H9 (cell line): Measurements from ENCODE around the gene NPAT. TPM values are rescaled to one million over a fixed set of nuclear protein-coding genes. Genes with fewer than 3 reads are reported as not detected.

Experiments
- DNase-seq: peaks from one replicate; pipeline ENCODE4 v3.0.0-alpha.2; 2017
- H2AFZ ChIP-seq: one replicate; pipeline ENCODE4 v1.6.1; 2013; ENCODE audit warnings: mild to moderate bottlenecking, low read length, control low read depth, moderate library complexity
- H2AK5ac ChIP-seq: 2 replicates; pipeline ENCODE4 v1.6.1; 2013; ENCODE audit warnings: low read length, control low read depth, mixed read lengths; ENCODE audit not compliant: insufficient read length
- H2BK120ac ChIP-seq: one replicate; pipeline ENCODE4 v1.6.1; 2013; ENCODE audit warnings: low read depth, mild to moderate bottlenecking, low read length, control low read depth, inconsistent platforms; ENCODE audit not compliant: poor library complexity, severe bottlenecking
- H2BK12ac ChIP-seq: 2 replicates; pipeline ENCODE4 v1.6.1; 2013; ENCODE audit warnings: low read length, control low read depth, mixed read lengths, low read depth; ENCODE audit not compliant: insufficient read length
- H2BK15ac ChIP-seq: 2 replicates; pipeline ENCODE4 v1.6.1; 2013; ENCODE audit warnings: low read depth, low read length, control low read depth
- H2BK20ac ChIP-seq: one replicate; pipeline ENCODE4 v1.6.1; 2013; ENCODE audit warnings: low read depth, mild to moderate bottlenecking, low read length, control low read depth, inconsistent platforms; ENCODE audit not compliant: poor library complexity, severe bottlenecking
- H2BK5ac ChIP-seq: 2 replicates; pipeline ENCODE4 v1.6.1; 2013; ENCODE audit warnings: low read length, control low read depth, mixed read lengths; ENCODE audit not compliant: insufficient read length
- H3K14ac ChIP-seq: 2 replicates; pipeline ENCODE4 v1.6.1; 2013; ENCODE audit warnings: low read length, control low read depth; ENCODE audit not compliant: insufficient read depth
- H3K18ac ChIP-seq: 2 replicates; pipeline ENCODE4 v1.6.1; 2013; ENCODE audit warnings: low read depth, mild to moderate bottlenecking, mixed read lengths, low read length, control low read depth; ENCODE audit not compliant: insufficient read length
- H3K23ac ChIP-seq: 2 replicates; pipeline ENCODE4 v1.6.1; 2013; ENCODE audit warnings: low read length, control low read depth, mixed read lengths, low read depth; ENCODE audit not compliant: insufficient read length
- H3K23me2 ChIP-seq: 2 replicates; pipeline ENCODE4 v1.6.1; 2013; ENCODE audit warnings: low read depth, mild to moderate bottlenecking, mixed read lengths, low read length, control low read depth; ENCODE audit not compliant: insufficient read length, poor library complexity, severe bottlenecking
- H3K27ac ChIP-seq: 2 replicates; pipeline ENCODE4 v1.5.1; 2013; ENCODE audit warnings: low read length, control low read depth, mixed read lengths, low read depth; ENCODE audit not compliant: insufficient read length
- H3K27me3 ChIP-seq: 2 replicates; pipeline ENCODE4 v1.6.1; 2013; ENCODE audit warnings: low read length, control low read depth, inconsistent platforms; ENCODE audit not compliant: insufficient read depth
- H3K4ac ChIP-seq: 2 replicates; pipeline ENCODE4 v1.6.1; 2013; ENCODE audit warnings: low read depth, mild to moderate bottlenecking, control low read depth, inconsistent platforms, low read length, moderate library complexity
- H3K4me1 ChIP-seq: 2 replicates; pipeline ENCODE4 v1.6.1; 2013; ENCODE audit warnings: low read length, control low read depth, inconsistent platforms; ENCODE audit not compliant: insufficient read depth
- H3K4me2 ChIP-seq: 2 replicates; pipeline ENCODE4 v1.6.1; 2013; ENCODE audit warnings: low read length, control low read depth, mixed read lengths; ENCODE audit not compliant: insufficient read length, insufficient read depth
- H3K56ac ChIP-seq: 2 replicates; pipeline ENCODE4 v1.6.1; 2013; ENCODE audit warnings: low read depth, mild to moderate bottlenecking, mixed read lengths, low read length, control low read depth; ENCODE audit not compliant: insufficient read length
- H3K79me1 ChIP-seq: 2 replicates; pipeline ENCODE4 v1.6.1; 2013; ENCODE audit warnings: low read depth, mild to moderate bottlenecking, moderate library complexity, low read length, control low read depth, inconsistent platforms; ENCODE audit not compliant: insufficient read depth, poor library complexity, severe bottlenecking
- H3K79me2 ChIP-seq: 2 replicates; pipeline ENCODE4 v1.6.1; 2013; ENCODE audit warnings: low read length, control low read depth, inconsistent platforms; ENCODE audit not compliant: insufficient read depth
- H3K9ac ChIP-seq: 2 replicates; pipeline ENCODE4 v1.6.1; 2013; ENCODE audit warnings: low read length, control low read depth, mixed read lengths; ENCODE audit not compliant: insufficient read length; ENCODE audit errors: extremely low read depth
- H3K9me3 ChIP-seq: one replicate; pipeline ENCODE4 v1.6.1; 2013; ENCODE audit warnings: low read depth, low read length, inconsistent platforms; ENCODE audit not compliant: control insufficient read depth
- H3T11ph ChIP-seq: one replicate; pipeline ENCODE4 v1.6.1; 2013; ENCODE audit warnings: mild to moderate bottlenecking, low read length, control low read depth, inconsistent platforms
- H4K20me1 ChIP-seq: one replicate; pipeline ENCODE4 v1.6.1; 2013; ENCODE audit not compliant: control insufficient read depth, insufficient read length, insufficient read depth
- H4K5ac ChIP-seq: 2 replicates; pipeline ENCODE4 v1.6.1; 2013; ENCODE audit warnings: low read depth, mild to moderate bottlenecking, mixed read lengths, low read length, control low read depth; ENCODE audit not compliant: insufficient read length
- H4K8ac ChIP-seq: replicated peaks from 2 replicates; pipeline ENCODE4 v1.6.1; 2013; ENCODE audit warnings: low read length, control low read depth, mixed read lengths, low read depth; ENCODE audit not compliant: insufficient read length
- H4K91ac ChIP-seq: 2 replicates; pipeline ENCODE4 v1.6.1; 2013; ENCODE audit warnings: low read depth, mild to moderate bottlenecking, moderate library complexity, mixed read lengths, low read length, control low read depth; ENCODE audit not compliant: insufficient read length
- H3K27ac Mint-ChIP-seq, 3 experiments: 2 replicates in 2 of 3; 3 replicates in 1 of 3; pipeline ENCODE4 v1.8.0; 2020 to 2021; ENCODE audit warnings: mixed read lengths in 3 of 3, mild to moderate bottlenecking in 1 of 3, moderate library complexity in 1 of 3
- H3K27me3 Mint-ChIP-seq: 2 replicates; pipeline ENCODE4 v1.8.0; 2021; ENCODE audit warnings: low read depth, mild to moderate bottlenecking, moderate library complexity, mixed read lengths
- H3K36me3 Mint-ChIP-seq, 3 experiments: 2 replicates in 2 of 3; 3 replicates in 1 of 3; pipeline ENCODE4 v1.8.0; 2020 to 2021; ENCODE audit warnings: low read depth in 3 of 3, mixed read lengths in 3 of 3; ENCODE audit not compliant: insufficient read depth in 1 of 3
- H3K4me1 Mint-ChIP-seq, 2 experiments: 2 replicates each; pipeline ENCODE4 v1.8.0; 2020; ENCODE audit warnings: mixed read lengths in 2 of 2
- H3K4me3 Mint-ChIP-seq, 2 experiments: 2 replicates in 1 of 2; 3 replicates in 1 of 2; pipeline ENCODE4 v1.8.0; 2020 to 2021; ENCODE audit warnings: mild to moderate bottlenecking in 2 of 2, mixed read lengths in 2 of 2, moderate library complexity in 1 of 2
- H3K9me3 Mint-ChIP-seq, 2 experiments: 2 replicates in 1 of 2; 3 replicates in 1 of 2; pipeline ENCODE4 v1.8.0; 2020; ENCODE audit warnings: mild to moderate bottlenecking in 2 of 2, mixed read lengths in 2 of 2, moderate library complexity in 1 of 2
- WGBS: extraction: QIAGEN DNeasy Blood & Tissue Kit; methylation state at CpG from one replicate; pipeline ENCODE4 v1.1.7; 2013; ENCODE audit warnings: missing lambda C conversion rate, low lambda C conversion rate, mixed read lengths; ENCODE audit not compliant: insufficient read length; ENCODE audit errors: extremely low coverage; 5-methylcytosine and 5-hydroxymethylcytosine counted together
- total RNA-seq: library from RNA; stranded (reverse); gene quantifications from 2 replicates; pipeline ENCODE4 v1.2.1, GENCODE V29; 2021
- TF ChIP-seq, protein P1 (sequence below): fragments of 200-600 bp; sonication (generic); conservative IDR thresholded peaks from 3 replicates; pipeline ENCODE4 v1.8.0; 2021; ENCODE audit warnings: antibody characterized with exemption, mild to moderate bottlenecking

NPAT gene
- total RNA-seq, 1 experiment from 2014 or later = 22.9 TPM

DNA sequence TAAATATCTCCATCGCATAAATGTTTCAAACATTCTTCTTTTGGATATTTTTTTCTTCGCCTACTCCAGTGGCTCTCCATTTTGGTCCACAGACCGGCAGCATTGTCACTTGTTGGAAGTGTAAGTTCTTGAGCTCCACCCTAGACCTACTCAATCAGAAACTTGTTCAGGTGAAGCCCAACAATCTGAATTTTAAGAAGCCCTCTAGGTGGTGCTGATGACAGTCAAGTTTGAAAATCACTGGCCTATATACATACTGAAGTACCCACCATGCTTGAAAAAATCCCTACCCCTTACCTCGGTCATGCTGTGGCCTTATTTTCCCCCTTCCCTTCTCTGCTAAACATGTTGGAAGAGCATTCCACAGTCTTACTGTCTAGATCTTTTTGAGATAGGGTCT lies 111.3 kb downstream of the NPAT start:
- H3K4me1 Mint-ChIP-seq = peaks cover 11 to 12% of the 10 kb centered on the region in 2 experiments
- no peak for DNase-seq
- Histone ChIP-seq H3K79me2 (no peaks in the 10 kb centered on the region), H3K4ac (no peak overlapping the region), H2BK15ac (no peak overlapping the region), H3K27ac (no peak overlapping the region), H3K9me3 (no peaks in the 10 kb centered on the region), H2AK5ac (no peak overlapping the region), H3K23me2 (no peaks in the 10 kb centered on the region), H3K9ac (no peak overlapping the region), H3K79me1 (no peaks in the 10 kb centered on the region), H4K20me1 (no peaks in the 10 kb centered on the region), H4K8ac (no peak overlapping the region), H3K23ac (no peak overlapping the region), H3K18ac (no peak overlapping the region), H3K27me3 (no peaks in the 10 kb centered on the region), H4K5ac (no peak overlapping the region), H3K4me1 (no peaks in the 10 kb centered on the region), H2BK120ac (no peak overlapping the region), H3K56ac (no peak overlapping the region), H3K4me2 (no peak overlapping the region), H3T11ph (no peak overlapping the region), H2BK12ac (no peak overlapping the region), H2BK5ac (no peak overlapping the region), H2BK20ac (no peak overlapping the region), H3K14ac (no peak overlapping the region), H4K91ac (no peak overlapping the region), H2AFZ (no peak overlapping the region)
- peak overlapping the region in 1 of 3 experiments; percentile 20; a peak in 1 of 7 replicates for H3K27ac Mint-ChIP-seq
- H3K4me3 Mint-ChIP-seq = no peak overlapping the region
- TF ChIP-seq, protein P1, sequence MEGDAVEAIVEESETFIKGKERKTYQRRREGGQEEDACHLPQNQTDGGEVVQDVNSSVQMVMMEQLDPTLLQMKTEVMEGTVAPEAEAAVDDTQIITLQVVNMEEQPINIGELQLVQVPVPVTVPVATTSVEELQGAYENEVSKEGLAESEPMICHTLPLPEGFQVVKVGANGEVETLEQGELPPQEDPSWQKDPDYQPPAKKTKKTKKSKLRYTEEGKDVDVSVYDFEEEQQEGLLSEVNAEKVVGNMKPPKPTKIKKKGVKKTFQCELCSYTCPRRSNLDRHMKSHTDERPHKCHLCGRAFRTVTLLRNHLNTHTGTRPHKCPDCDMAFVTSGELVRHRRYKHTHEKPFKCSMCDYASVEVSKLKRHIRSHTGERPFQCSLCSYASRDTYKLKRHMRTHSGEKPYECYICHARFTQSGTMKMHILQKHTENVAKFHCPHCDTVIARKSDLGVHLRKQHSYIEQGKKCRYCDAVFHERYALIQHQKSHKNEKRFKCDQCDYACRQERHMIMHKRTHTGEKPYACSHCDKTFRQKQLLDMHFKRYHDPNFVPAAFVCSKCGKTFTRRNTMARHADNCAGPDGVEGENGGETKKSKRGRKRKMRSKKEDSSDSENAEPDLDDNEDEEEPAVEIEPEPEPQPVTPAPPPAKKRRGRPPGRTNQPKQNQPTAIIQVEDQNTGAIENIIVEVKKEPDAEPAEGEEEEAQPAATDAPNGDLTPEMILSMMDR = 0 out of 3 replicates have a peak, but pooled peaks have one; percentile 23
- no peaks in the 10 kb centered on the region for H3K9me3 Mint-ChIP-seq
- WGBS = no CpG with 5 or more reads among the region's 4 CpGs
- no peaks in the 10 kb centered on the region; a peak in 1 of 7 replicates for H3K36me3 Mint-ChIP-seq
- H3K27me3 Mint-ChIP-seq = no peaks in the 10 kb centered on the region

Other genes starting within 250 kb of the NPAT start
- gene CUL5, start 213.7 kb downstream of the NPAT start, total RNA-seq = 37.3 and 37.7 TPM in 2 replicates
- gene ACAT1, start 101.1 kb downstream of the NPAT start, total RNA-seq = 39.1 and 41.7 TPM in 2 replicates
- gene ATM, start 429 bp upstream of the NPAT start, total RNA-seq = 54.1 and 58.9 TPM in 2 replicates
- gene C11orf65, start 244.9 kb upstream of the NPAT start, total RNA-seq = 0.55 and 0.66 TPM in 2 replicates